M059J (cell line): ENCODE results near the gene CAMK2G. TPM values are rescaled to one million over a fixed set of nuclear protein-coding genes. Genes with fewer than 3 reads are reported as not detected.
A peak's percentile ranks its signal among the peaks of the same experiment; 100 is the strongest.
"Not testable (repeated sequence)": the region's sequence is repeated elsewhere in the genome, so short reads cannot be mapped to it uniquely, and the experiment has no call there.

Source experiments
- DNase-seq: peaks from one replicate; pipeline ENCODE4 v3.0.0-alpha.2; 2012; ENCODE audit warnings: low read depth
- total RNA-seq: library from RNA; depleted of rRNA; stranded (reverse); fragments of >200 nt; shearing (Covaris generic); gene quantifications from 2 replicates; pipeline ENCODE4 v1.2.3, GENCODE V29; 2014

Gene CAMK2G
- total RNA-seq, 1 experiment from 2014 or later: 42.2 TPM

- no peak for DNase-seq
Measured at GRCh38 chr10:73813333-73813732, 61.0 kb downstream of the CAMK2G start.

GRCh38 chr10:73812657-73813056 lies 61.7 kb downstream of the CAMK2G start:
- no peak for DNase-seq

- peak; percentile 22 for DNase-seq
Measured at GRCh38 chr10:73810735-73811465, 63.5 kb downstream of the CAMK2G start.

- no peak for DNase-seq
Measured at GRCh38 chr10:73810358-73810734, 64.0 kb downstream of the CAMK2G start.

- no peak for DNase-seq
Measured at GRCh38 chr10:73809061-73809818, 65.1 kb downstream of the CAMK2G start.

GRCh38 chr10:73808021-73808815 lies 66.1 kb downstream of the CAMK2G start:
- no peak for DNase-seq

- DNase-seq: no peak
Measured at GRCh38 chr10:73807471-73807870, 66.9 kb downstream of the CAMK2G start.

- no peak for DNase-seq
Measured at GRCh38 chr10:73806176-73806950, 68.0 kb downstream of the CAMK2G start.

- no peak for DNase-seq
Measured at GRCh38 chr10:73803680-73804286, 70.6 kb downstream of the CAMK2G start.

- no peak for DNase-seq
Measured at GRCh38 chr10:73802276-73802991, 71.9 kb downstream of the CAMK2G start.

- DNase-seq: no peak
Measured at GRCh38 chr10:73801253-73801590, 73.1 kb downstream of the CAMK2G start.

GRCh38 chr10:73800560-73801252 lies 73.6 kb downstream of the CAMK2G start:
- DNase-seq: no peak

- no peak for DNase-seq
Measured at GRCh38 chr10:73799899-73800559, 74.3 kb downstream of the CAMK2G start.

- no peak for DNase-seq
Measured at GRCh38 chr10:73798927-73799560, 75.3 kb downstream of the CAMK2G start.

GRCh38 chr10:73798087-73798486 lies 76.3 kb downstream of the CAMK2G start:
- DNase-seq: no peak

- DNase-seq: no peak
Measured at GRCh38 chr10:73797324-73798025, 76.9 kb downstream of the CAMK2G start.

GRCh38 chr10:73796766-73797165 lies 77.6 kb downstream of the CAMK2G start:
- DNase-seq: no peak

GRCh38 chr10:73796035-73796434 lies 78.3 kb downstream of the CAMK2G start:
- DNase-seq: not testable (repeated sequence)
